GM18907 (cell line): ENCODE measurements around the gene CLCNKA.

Experiments used
- ATAC-seq: cut with Tn5 transposase; IDR thresholded peaks from one replicate; pipeline ENCODE4 v1.9.1; 2021; ENCODE audit warnings: mild to moderate bottlenecking, moderate library complexity; ENCODE audit not compliant: unreplicated experiment

Gene CLCNKA

GRCh38 chr1:16076031-16076864 lies 54.4 kb downstream of the CLCNKA start:
- no peak for ATAC-seq

GRCh38 chr1:16076865-16077238 lies 55.0 kb downstream of the CLCNKA start:
- ATAC-seq = no peak

- ATAC-seq = no peak
These were observed 55.8 kb downstream of the CLCNKA start for GRCh38 chr1:16077406-16078245.

GRCh38 chr1:16078925-16079656 lies 57.3 kb downstream of the CLCNKA start:
- ATAC-seq = no peak

- ATAC-seq = no peak
These were observed 58.8 kb downstream of the CLCNKA start for GRCh38 chr1:16080422-16081150.

GRCh38 chr1:16081636-16082035 lies 59.8 kb downstream of the CLCNKA start:
- ATAC-seq = no peak

- no peak for ATAC-seq
These were observed 60.6 kb downstream of the CLCNKA start for GRCh38 chr1:16082283-16083038.

GRCh38 chr1:16083486-16083885 lies 61.6 kb downstream of the CLCNKA start:
- ATAC-seq = no peak
